ENCODE data around the gene BRD4. TPM values are rescaled to one million over a fixed set of nuclear protein-coding genes. Genes with fewer than 3 reads are reported as not detected.
"Not testable (repeated sequence)": the region's sequence is repeated elsewhere in the genome, so short reads cannot be mapped to it uniquely, and the experiment has no call there.

Gene BRD4
- polyA plus RNA-seq, 1 donor (not counting 4 experiments of a cell fraction or from before 2014, with no cell fraction given) = 5.5 TPM

DNA sequence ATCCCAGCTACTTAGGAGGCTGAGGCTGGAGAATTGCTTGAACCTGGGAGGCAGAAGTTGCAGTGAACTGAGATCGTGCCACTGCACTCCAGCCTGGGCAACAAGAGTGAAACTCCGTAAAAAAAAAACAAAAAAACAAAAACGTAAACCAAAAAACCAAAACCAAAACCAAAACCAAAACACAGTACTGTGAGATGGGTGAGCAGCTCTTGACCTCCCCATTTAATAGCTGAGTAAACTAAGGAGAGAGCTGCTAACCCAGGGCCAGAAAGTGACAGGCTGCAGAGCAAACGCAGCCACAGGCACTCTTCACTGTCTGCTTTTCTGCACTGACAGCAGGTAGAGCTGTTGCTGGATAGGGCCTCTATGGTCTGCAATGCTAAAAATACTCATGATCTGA, 27.7 kb upstream of the BRD4 start:
- H3K36me3 ChIP-seq (ENCODE audit: control insufficient read depth in 2 of 2, extremely low read depth in 1 of 2, insufficient read depth in 2 of 2, low read length in 2 of 2) = peaks cover 41 to 42% of the 10 kb centered on the region in 2 experiments
- dilution Hi-C loops (cut with MboI; ENCODE audit: extremely low pct_ligation_motif_present, low sequenced_read_pairs); FAIRE-seq: not testable (repeated sequence)

DNA sequence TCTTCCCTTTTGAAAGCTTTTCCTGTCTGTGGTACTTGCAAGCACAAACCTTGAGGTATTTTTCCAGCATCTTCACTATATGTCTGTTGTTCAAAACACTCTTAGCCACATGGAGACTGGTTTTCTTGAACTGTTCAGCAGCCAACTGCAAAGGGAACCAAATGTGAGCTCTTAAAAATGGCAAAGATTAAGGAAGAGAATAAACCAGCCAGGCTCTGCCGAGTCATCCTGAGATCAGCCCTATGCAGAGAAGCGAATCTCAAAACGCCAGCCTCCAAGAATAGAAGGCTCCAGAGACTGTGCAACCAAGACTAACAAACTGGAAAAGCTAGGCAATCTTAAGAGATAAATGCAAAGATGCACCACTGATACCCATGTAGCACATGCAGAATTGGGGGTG, 26.6 kb upstream of the BRD4 start:
- H3K36me3 ChIP-seq (ENCODE audit: control insufficient read depth in 2 of 2, extremely low read depth in 1 of 2, insufficient read depth in 2 of 2, low read length in 2 of 2) = peaks cover 45 to 47% of the 10 kb centered on the region in 2 experiments
- no peak for FAIRE-seq

More for the DNA sequence above, 27.7 kb upstream of the BRD4 start:
- not testable (repeated sequence) for H3K27me3 ChIP-seq (ENCODE audit: control insufficient read depth, extremely low read depth, insufficient read depth, low read length); H3K9me3 ChIP-seq (ENCODE audit: control insufficient read depth, low read depth, low read length); H2AFZ ChIP-seq (ENCODE audit: control insufficient read depth, low read length); H3K27ac ChIP-seq (ENCODE audit: control insufficient read depth, insufficient read depth, low read length); H3K79me2 ChIP-seq (ENCODE audit: control insufficient read depth, insufficient read depth, low read length); H4K20me1 ChIP-seq (ENCODE audit: control insufficient read depth, extremely low read depth, insufficient read depth, low read length); H3K4me2 ChIP-seq (ENCODE audit: control insufficient read depth, extremely low read depth, insufficient read depth, low read depth, low read length); H3K4me3 ChIP-seq (ENCODE audit: control insufficient read depth in 2 of 3, extremely low read depth in 1 of 3, insufficient read depth in 2 of 3, low read depth in 1 of 3, low read length in 3 of 3); H3K9ac ChIP-seq (ENCODE audit: control insufficient read depth, extremely low read depth, insufficient read depth, low read length); H3K9me1 ChIP-seq (ENCODE audit: control insufficient read depth, extremely low read depth, insufficient read depth, low read length); DNase-seq (ENCODE audit: low read depth, low spot score); H3K4me1 ChIP-seq (ENCODE audit: control insufficient read depth, extremely low read depth, insufficient read depth, low read length)

DNA sequence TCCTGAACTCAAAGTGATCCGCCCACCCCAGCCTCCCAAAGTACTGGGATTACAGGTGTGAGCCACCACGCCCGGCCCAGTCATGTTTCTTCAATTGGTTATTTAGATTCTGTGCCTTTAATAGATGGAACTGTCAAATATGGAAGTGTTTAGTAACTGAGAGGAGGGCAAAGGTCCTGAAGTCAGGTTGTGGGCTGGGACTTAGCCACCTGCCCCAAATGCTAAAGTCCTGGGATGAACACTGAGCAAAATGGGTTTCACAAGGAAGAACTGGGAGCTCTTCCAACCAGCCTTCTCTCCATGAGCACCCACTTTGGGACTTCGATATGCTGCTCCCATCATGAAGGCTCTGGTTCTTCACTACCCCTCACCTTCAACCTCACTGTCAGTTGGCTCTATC, 25.6 kb upstream of the BRD4 start:
- Histone ChIP-seq H4K20me1 (ENCODE audit: control insufficient read depth, extremely low read depth, insufficient read depth, low read length) (no peaks in the 10 kb centered on the region), H2AFZ (ENCODE audit: control insufficient read depth, low read length) (no peak overlapping the region), H3K79me2 (ENCODE audit: control insufficient read depth, insufficient read depth, low read length) (no peaks in the 10 kb centered on the region), H3K9me1 (ENCODE audit: control insufficient read depth, extremely low read depth, insufficient read depth, low read length) (no peaks in the 10 kb centered on the region), H3K4me3 (ENCODE audit: control insufficient read depth in 2 of 3, extremely low read depth in 1 of 3, insufficient read depth in 2 of 3, low read depth in 1 of 3, low read length in 3 of 3) (no peak overlapping the region), H3K4me1 (ENCODE audit: control insufficient read depth, extremely low read depth, insufficient read depth, low read length) (no peaks in the 10 kb centered on the region), H3K27me3 (ENCODE audit: control insufficient read depth, extremely low read depth, insufficient read depth, low read length) (no peaks in the 10 kb centered on the region), H3K27ac (ENCODE audit: control insufficient read depth, insufficient read depth, low read length) (no peak overlapping the region), H3K4me2 (ENCODE audit: control insufficient read depth, extremely low read depth, insufficient read depth, low read depth, low read length) (no peak overlapping the region), H3K9me3 (ENCODE audit: control insufficient read depth, low read depth, low read length) (no peaks in the 10 kb centered on the region), H3K36me3 (ENCODE audit: control insufficient read depth in 2 of 2, extremely low read depth in 1 of 2, insufficient read depth in 2 of 2, low read length in 2 of 2) (peaks cover 45 to 47% of the 10 kb centered on the region in 2 experiments), H3K9ac (ENCODE audit: control insufficient read depth, extremely low read depth, insufficient read depth, low read length) (no peak overlapping the region)
- TF ChIP-seq EZH2 (IDR thresholded peaks at IDR 0.05; ENCODE audit: low read length) = no peak
- TF ChIP-seq, protein P1, sequence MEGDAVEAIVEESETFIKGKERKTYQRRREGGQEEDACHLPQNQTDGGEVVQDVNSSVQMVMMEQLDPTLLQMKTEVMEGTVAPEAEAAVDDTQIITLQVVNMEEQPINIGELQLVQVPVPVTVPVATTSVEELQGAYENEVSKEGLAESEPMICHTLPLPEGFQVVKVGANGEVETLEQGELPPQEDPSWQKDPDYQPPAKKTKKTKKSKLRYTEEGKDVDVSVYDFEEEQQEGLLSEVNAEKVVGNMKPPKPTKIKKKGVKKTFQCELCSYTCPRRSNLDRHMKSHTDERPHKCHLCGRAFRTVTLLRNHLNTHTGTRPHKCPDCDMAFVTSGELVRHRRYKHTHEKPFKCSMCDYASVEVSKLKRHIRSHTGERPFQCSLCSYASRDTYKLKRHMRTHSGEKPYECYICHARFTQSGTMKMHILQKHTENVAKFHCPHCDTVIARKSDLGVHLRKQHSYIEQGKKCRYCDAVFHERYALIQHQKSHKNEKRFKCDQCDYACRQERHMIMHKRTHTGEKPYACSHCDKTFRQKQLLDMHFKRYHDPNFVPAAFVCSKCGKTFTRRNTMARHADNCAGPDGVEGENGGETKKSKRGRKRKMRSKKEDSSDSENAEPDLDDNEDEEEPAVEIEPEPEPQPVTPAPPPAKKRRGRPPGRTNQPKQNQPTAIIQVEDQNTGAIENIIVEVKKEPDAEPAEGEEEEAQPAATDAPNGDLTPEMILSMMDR (optimal IDR thresholded peaks at IDR 0.05 in 1 of 3, IDR thresholded peaks at IDR 0.05 in 1 of 3, conservative IDR thresholded peaks at IDR 0.05 in 1 of 3; ENCODE audit: extremely low read depth in 1 of 3, insufficient read depth in 2 of 3, low read length in 3 of 3) = no peak
- no peak for FAIRE-seq
- dilution Hi-C loops (cut with MboI; ENCODE audit: extremely low pct_ligation_motif_present, low sequenced_read_pairs) = no loop called here
- no peak for DNase-seq (ENCODE audit: low read depth, low spot score)

More for the DNA sequence above, 26.6 kb upstream of the BRD4 start:
- Histone ChIP-seq H3K4me3 (ENCODE audit: control insufficient read depth in 2 of 3, extremely low read depth in 1 of 3, insufficient read depth in 2 of 3, low read depth in 1 of 3, low read length in 3 of 3) (no peak overlapping the region), H3K27me3 (ENCODE audit: control insufficient read depth, extremely low read depth, insufficient read depth, low read length) (no peaks in the 10 kb centered on the region), H3K27ac (ENCODE audit: control insufficient read depth, insufficient read depth, low read length) (no peak overlapping the region), H2AFZ (ENCODE audit: control insufficient read depth, low read length) (no peak overlapping the region), H4K20me1 (ENCODE audit: control insufficient read depth, extremely low read depth, insufficient read depth, low read length) (no peaks in the 10 kb centered on the region), H3K9ac (ENCODE audit: control insufficient read depth, extremely low read depth, insufficient read depth, low read length) (no peak overlapping the region), H3K4me1 (ENCODE audit: control insufficient read depth, extremely low read depth, insufficient read depth, low read length) (no peaks in the 10 kb centered on the region), H3K9me3 (ENCODE audit: control insufficient read depth, low read depth, low read length) (no peaks in the 10 kb centered on the region), H3K4me2 (ENCODE audit: control insufficient read depth, extremely low read depth, insufficient read depth, low read depth, low read length) (no peak overlapping the region), H3K9me1 (ENCODE audit: control insufficient read depth, extremely low read depth, insufficient read depth, low read length) (no peaks in the 10 kb centered on the region), H3K79me2 (ENCODE audit: control insufficient read depth, insufficient read depth, low read length) (no peaks in the 10 kb centered on the region)
- dilution Hi-C loops (cut with MboI; ENCODE audit: extremely low pct_ligation_motif_present, low sequenced_read_pairs) = no loop called here
- DNase-seq (ENCODE audit: low read depth, low spot score) = no peak
- no peak for TF ChIP-seq EZH2 (IDR thresholded peaks at IDR 0.05; ENCODE audit: low read length)
- TF ChIP-seq, protein P1 (optimal IDR thresholded peaks at IDR 0.05 in 1 of 3, IDR thresholded peaks at IDR 0.05 in 1 of 3, conservative IDR thresholded peaks at IDR 0.05 in 1 of 3; ENCODE audit: extremely low read depth in 1 of 3, insufficient read depth in 2 of 3, low read length in 3 of 3) = no peak
